ENCODE results near the gene PHF2. TPM values are rescaled to one million over a fixed set of nuclear protein-coding genes. Genes with fewer than 3 reads are reported as not detected.

The PHF2 gene
- total RNA-seq, 1 donor from 2014 or later: 29.4 TPM

- no peaks in the 10 kb centered on the region for H3K27me3 Mint-ChIP-seq (ENCODE audit: low read depth)
- peaks cover 43% of the 10 kb centered on the region for H3K36me3 Mint-ChIP-seq (ENCODE audit: low read depth)
- no peak for TF ChIP-seq CTCF (IDR thresholded peaks at IDR 0.05)
- peaks cover 16% of the 10 kb centered on the region for H3K9me3 Mint-ChIP-seq (ENCODE audit: low read depth)
- DNase-seq (ENCODE audit: low spot score): peak; percentile 50
- no peak overlapping the region for H3K27ac Mint-ChIP-seq (ENCODE audit: unreplicated experiment)
- no peak overlapping the region for H3K4me3 Mint-ChIP-seq (ENCODE audit: unreplicated experiment)
- no peaks in the 10 kb centered on the region for H3K4me1 Mint-ChIP-seq (ENCODE audit: low read depth)
Observed at GRCh38 chr9:93635186-93636107, 59.1 kb downstream of the PHF2 start.

GRCh38 chr9:93636172-93636661 lies 59.8 kb downstream of the PHF2 start:
- H3K36me3 Mint-ChIP-seq (ENCODE audit: low read depth): peaks cover 42% of the 10 kb centered on the region
- DNase-seq (ENCODE audit: low spot score): peak; percentile 90
- H3K27ac Mint-ChIP-seq (ENCODE audit: unreplicated experiment): no peak overlapping the region

GRCh38 chr9:93636667-93637066 lies 60.3 kb downstream of the PHF2 start:
- H3K27ac Mint-ChIP-seq (ENCODE audit: unreplicated experiment): no peak overlapping the region
- H3K27me3 Mint-ChIP-seq (ENCODE audit: low read depth): no peaks in the 10 kb centered on the region
- no peak for TF ChIP-seq CTCF (IDR thresholded peaks at IDR 0.05)
- peaks cover 16% of the 10 kb centered on the region for H3K9me3 Mint-ChIP-seq (ENCODE audit: low read depth)
- peak; percentile 53 for DNase-seq (ENCODE audit: low spot score)
- peaks cover 11% of the 10 kb centered on the region for H3K4me1 Mint-ChIP-seq (ENCODE audit: low read depth)
- peaks cover 43% of the 10 kb centered on the region for H3K36me3 Mint-ChIP-seq (ENCODE audit: low read depth)
- no peak overlapping the region for H3K4me3 Mint-ChIP-seq (ENCODE audit: unreplicated experiment)

More at GRCh38 chr9:93636172-93636661, 59.8 kb downstream of the PHF2 start:
- H3K4me1 Mint-ChIP-seq (ENCODE audit: low read depth): peaks cover 7% of the 10 kb centered on the region
- H3K4me3 Mint-ChIP-seq (ENCODE audit: unreplicated experiment): no peak overlapping the region
- H3K9me3 Mint-ChIP-seq (ENCODE audit: low read depth): peaks cover 16% of the 10 kb centered on the region
- no peak for TF ChIP-seq CTCF (IDR thresholded peaks at IDR 0.05)
- no peaks in the 10 kb centered on the region for H3K27me3 Mint-ChIP-seq (ENCODE audit: low read depth)

- H3K36me3 Mint-ChIP-seq (ENCODE audit: low read depth): peaks cover 45% of the 10 kb centered on the region
- DNase-seq (ENCODE audit: low spot score): no peak
- H3K27me3 Mint-ChIP-seq (ENCODE audit: low read depth): no peaks in the 10 kb centered on the region
- no peak for TF ChIP-seq CTCF (IDR thresholded peaks at IDR 0.05)
- no peak overlapping the region for H3K4me3 Mint-ChIP-seq (ENCODE audit: unreplicated experiment)
- H3K27ac Mint-ChIP-seq (ENCODE audit: unreplicated experiment): no peak overlapping the region
- peaks cover 18% of the 10 kb centered on the region for H3K4me1 Mint-ChIP-seq (ENCODE audit: low read depth)
- peaks cover 16% of the 10 kb centered on the region for H3K9me3 Mint-ChIP-seq (ENCODE audit: low read depth)
Observed at GRCh38 chr9:93637886-93638285, 61.5 kb downstream of the PHF2 start.

- no peaks in the 10 kb centered on the region for H3K27me3 Mint-ChIP-seq (ENCODE audit: low read depth)
- peaks cover 48% of the 10 kb centered on the region for H3K36me3 Mint-ChIP-seq (ENCODE audit: low read depth)
- DNase-seq (ENCODE audit: low spot score): no peak
- H3K4me1 Mint-ChIP-seq (ENCODE audit: low read depth): peaks cover 28% of the 10 kb centered on the region
- TF ChIP-seq CTCF (IDR thresholded peaks at IDR 0.05): no peak
- no peak overlapping the region for H3K27ac Mint-ChIP-seq (ENCODE audit: unreplicated experiment)
- peaks cover 16% of the 10 kb centered on the region for H3K9me3 Mint-ChIP-seq (ENCODE audit: low read depth)
- no peak overlapping the region for H3K4me3 Mint-ChIP-seq (ENCODE audit: unreplicated experiment)
Observed at GRCh38 chr9:93640027-93640426, 63.6 kb downstream of the PHF2 start.

Data from chondrocyte (in vitro differentiated cells).